LNCaP clone FGC (cell line): ENCODE measurements around the gene GPSM1.
"Not testable (repeated sequence)": the region's sequence is repeated elsewhere in the genome, so short reads cannot be mapped to it uniquely, and the experiment has no call there.

Experiments used
- DNase-seq: peaks from one replicate; pipeline ENCODE4 v3.0.0-alpha.2; 2011; ENCODE audit warnings: low read depth
- H3K4me3 ChIP-seq: 2 replicates; pipeline ENCODE4 v1.5.1; 2011; ENCODE audit warnings: mild to moderate bottlenecking, low read depth, low read length, control low read depth
- CTCF ChIP-seq: IDR thresholded peaks from 2 replicates; pipeline ENCODE4 v1.5.1; 2012; ENCODE audit warnings: mild to moderate bottlenecking; ENCODE audit not compliant: control insufficient read depth, insufficient read depth; ENCODE audit errors: extremely low read depth

GPSM1 gene

GRCh38 chr9:136346927-136347465 is 19.7 kb downstream of the GPSM1 start:
- no peak for TF ChIP-seq CTCF
- no peak overlapping the region for H3K4me3 ChIP-seq
- DNase-seq: no peak

GRCh38 chr9:136347472-136348256 is 20.3 kb downstream of the GPSM1 start:
- TF ChIP-seq CTCF: no peak
- DNase-seq: no peak
- no peak overlapping the region for H3K4me3 ChIP-seq

- DNase-seq: no peak
- no peak for TF ChIP-seq CTCF
- H3K4me3 ChIP-seq: no peak overlapping the region
Observed at GRCh38 chr9:136348691-136349090, 21.4 kb downstream of the GPSM1 start.

- no peak overlapping the region for H3K4me3 ChIP-seq
Observed at GRCh38 chr9:136349546-136349945, 22.2 kb downstream of the GPSM1 start.

GRCh38 chr9:136351252-136351800 is 24.0 kb downstream of the GPSM1 start:
- TF ChIP-seq CTCF: no peak
- H3K4me3 ChIP-seq: no peak overlapping the region
- no peak for DNase-seq

More at GRCh38 chr9:136349546-136349945, 22.2 kb downstream of the GPSM1 start:
- DNase-seq: no peak
- TF ChIP-seq CTCF: no peak

- not testable (repeated sequence) for DNase-seq, H3K4me3 ChIP-seq
Observed at GRCh38 chr9:136351868-136352267, 24.5 kb downstream of the GPSM1 start.

- no peak for TF ChIP-seq CTCF
- no peak for DNase-seq
- no peak overlapping the region for H3K4me3 ChIP-seq
Observed at GRCh38 chr9:136352682-136353081, 25.3 kb downstream of the GPSM1 start.
